Neural cell (in vitro differentiated cells): Measurements from ENCODE around the gene PYGB. TPM values are rescaled to one million over a fixed set of nuclear protein-coding genes. Genes with fewer than 3 reads are reported as not detected.

ENCODE experiments used
- H2AFZ ChIP-seq: fragments of 200-600, 300-800 bp; sonication (generic), shearing (Covaris generic); 2 replicates; pipeline ENCODE4 v1.6.0; 2014; ENCODE audit warnings: low read depth, mild to moderate bottlenecking, antibody characterized with exemption, low read length, moderate library complexity
- H3F3A ChIP-seq: fragments of 200-600 bp; shearing (Covaris generic); 2 replicates; pipeline ENCODE4 v1.6.1; 2016; ENCODE audit warnings: mild to moderate bottlenecking, moderate library complexity, mixed read lengths, antibody characterized with exemption, low read length; ENCODE audit not compliant: insufficient read depth, poor library complexity, severe bottlenecking
- H3K27ac ChIP-seq: fragments of 200-600, 300-800 bp; sonication (generic), shearing (Covaris generic); 2 replicates; pipeline ENCODE4 v1.5.1; 2014; ENCODE audit warnings: mild to moderate bottlenecking, low read length, moderate library complexity
- H3K27me3 ChIP-seq: fragments of 300-800, 200-600 bp; sonication (generic), shearing (Covaris generic); 2 replicates; pipeline ENCODE4 v1.6.0; 2014; ENCODE audit warnings: mild to moderate bottlenecking, low read depth, low read length, moderate library complexity; ENCODE audit not compliant: insufficient read depth
- H3K36me3 ChIP-seq: fragments of 300-800, 200-600 bp; sonication (generic), shearing (Covaris generic); 2 replicates; pipeline ENCODE4 v1.5.1; 2014; ENCODE audit warnings: mild to moderate bottlenecking, antibody characterized with exemption, low read length, moderate library complexity; ENCODE audit not compliant: insufficient read depth
- H3K4me2 ChIP-seq: fragments of 300-800, 200-600 bp; sonication (generic), shearing (Covaris generic); 2 replicates; pipeline ENCODE4 v1.6.0; 2014; ENCODE audit warnings: mild to moderate bottlenecking, low read length
- H3K4me3 ChIP-seq: fragments of 300-800, 200-600 bp; sonication (generic), shearing (Covaris generic); 2 replicates; pipeline ENCODE4 v1.5.1; 2014; ENCODE audit warnings: mild to moderate bottlenecking, low read length, moderate library complexity
- H3K79me2 ChIP-seq: fragments of 200-600 bp; shearing (Covaris generic); replicated peaks from 2 replicates; pipeline ENCODE4 v1.6.0; 2014; ENCODE audit warnings: mild to moderate bottlenecking, low read length, moderate library complexity; ENCODE audit not compliant: insufficient read depth
- H3K9ac ChIP-seq: fragments of 300-800, 200-600 bp; sonication (generic), shearing (Covaris generic); 2 replicates; pipeline ENCODE4 v1.6.1; 2016; ENCODE audit warnings: mild to moderate bottlenecking, low read length, mixed read lengths
- H3K9me2 ChIP-seq: fragments of 200-600 bp; shearing (Covaris generic); 2 replicates; pipeline ENCODE4 v1.6.1; 2016; ENCODE audit warnings: mild to moderate bottlenecking, low read length, mixed read lengths; ENCODE audit not compliant: insufficient read depth
- H3K9me3 ChIP-seq: fragments of 200-600, 300-800 bp; sonication (generic), shearing (Covaris generic); 2 replicates; pipeline ENCODE4 v1.6.1; 2016; ENCODE audit warnings: mild to moderate bottlenecking, mixed run types, low read length, moderate library complexity, mixed read lengths
- H4K20me1 ChIP-seq: fragments of 200-600 bp; shearing (Covaris generic); 2 replicates; pipeline ENCODE4 v1.6.1; 2016; ENCODE audit warnings: mild to moderate bottlenecking, mixed run types; ENCODE audit not compliant: insufficient read depth
- CTCF ChIP-seq: fragments of 450-650 bp; IDR thresholded peaks from 2 replicates; pipeline ENCODE4 v1.5.1; 2014; ENCODE audit warnings: antibody characterized with exemption, mild to moderate bottlenecking, moderate library complexity; ENCODE audit not compliant: poor library complexity, severe bottlenecking
- EP300 ChIP-seq: fragments of 450-650 bp; conservative IDR thresholded peaks from 2 replicates; pipeline ENCODE4 v1.6.1; 2014; ENCODE audit warnings: antibody characterized with exemption, mild to moderate bottlenecking, moderate library complexity; ENCODE audit not compliant: poor library complexity, severe bottlenecking
- EZH2 ChIP-seq: fragments of 200-600, 300-800 bp; shearing (Covaris generic), sonication (generic); IDR thresholded peaks from 2 replicates; pipeline ENCODE4 v1.6.1; 2014; ENCODE audit warnings: antibody characterized with exemption, low read length, borderline replicate concordance, mild to moderate bottlenecking; ENCODE audit not compliant: insufficient read depth, poor library complexity, severe bottlenecking
- MXI1 ChIP-seq: fragments of 450-650 bp; conservative IDR thresholded peaks from 2 replicates; pipeline ENCODE4 v1.6.1; 2014; ENCODE audit warnings: antibody characterized with exemption, mild to moderate bottlenecking; ENCODE audit not compliant: poor library complexity, severe bottlenecking
- POLR2AphosphoS5 ChIP-seq: IDR thresholded peaks from 2 replicates; pipeline ENCODE4 v1.6.1; 2012
- RAD21 ChIP-seq: fragments of 450-650 bp; conservative IDR thresholded peaks from 2 replicates; pipeline ENCODE4 v1.6.1; 2014; ENCODE audit warnings: antibody characterized with exemption, mild to moderate bottlenecking, moderate library complexity
- REST ChIP-seq: IDR thresholded peaks from 2 replicates; pipeline ENCODE4 v1.6.1; 2012; ENCODE audit warnings: borderline replicate concordance
- SMC3 ChIP-seq: fragments of 450-650 bp; conservative IDR thresholded peaks from 2 replicates; pipeline ENCODE4 v1.6.1; 2014; ENCODE audit warnings: antibody characterized with exemption, mild to moderate bottlenecking, moderate library complexity; ENCODE audit not compliant: poor library complexity
- TAF1 ChIP-seq: IDR thresholded peaks from 2 replicates; pipeline ENCODE4 v1.6.1; 2012; ENCODE audit warnings: low read depth
- polyA plus RNA-seq: library from polyadenylated mRNA; depleted of rRNA; stranded (reverse); fragments of >200 nt; gene quantifications from 2 replicates; pipeline ENCODE4 v1.2.3, GENCODE V29; 2014

PYGB gene
- polyA plus RNA-seq, 1 donor from 2014 or later = 70.5 TPM

- H3K4me2 ChIP-seq = no peak overlapping the region
- H3K9me3 ChIP-seq = no peaks in the 10 kb centered on the region
- no peaks in the 10 kb centered on the region for H3K9me2 ChIP-seq
- no peak overlapping the region for H2AFZ ChIP-seq
- no peak overlapping the region for H3K27ac ChIP-seq
- H3K36me3 ChIP-seq = no peaks in the 10 kb centered on the region
- H4K20me1 ChIP-seq = no peaks in the 10 kb centered on the region
- no peak overlapping the region for H3K4me3 ChIP-seq
- H3K9ac ChIP-seq = no peak overlapping the region
- H3F3A ChIP-seq = no peaks in the 10 kb centered on the region
- TF ChIP-seq SMC3 (no peak), TAF1 (no peak), RAD21 (no peak)
- H3K27me3 ChIP-seq = no peaks in the 10 kb centered on the region
- no peaks in the 10 kb centered on the region for H3K79me2 ChIP-seq
Measured at GRCh38 chr20:25220810-25221591, 26.9 kb upstream of the PYGB start.

GRCh38 chr20:25221592-25222460, 26.1 kb upstream of the PYGB start:
- Histone ChIP-seq H3F3A (no peaks in the 10 kb centered on the region), H2AFZ (no peak overlapping the region), H3K4me2 (no peak overlapping the region), H3K36me3 (no peaks in the 10 kb centered on the region), H3K27ac (no peak overlapping the region), H3K27me3 (no peaks in the 10 kb centered on the region), H3K9ac (no peak overlapping the region), H3K4me3 (no peak overlapping the region), H4K20me1 (no peaks in the 10 kb centered on the region), H3K79me2 (no peaks in the 10 kb centered on the region), H3K9me2 (no peaks in the 10 kb centered on the region), H3K9me3 (no peaks in the 10 kb centered on the region)
- no peak for TF ChIP-seq CTCF
- TF ChIP-seq EZH2 = no peak
- TF ChIP-seq MXI1 = no peak
- no peak for TF ChIP-seq POLR2AphosphoS5
- TF ChIP-seq REST = no peak
- TF ChIP-seq RAD21 = no peak
- no peak for TF ChIP-seq EP300
- TF ChIP-seq SMC3 = no peak
